CD14-positive monocyte (primary cell): ENCODE measurements around the gene HOXB5. TPM values are rescaled to one million over a fixed set of nuclear protein-coding genes. Genes with fewer than 3 reads are reported as not detected.

Experiments used
- DNase-seq, 3 donors: peaks; one replicate each; pipeline ENCODE4 v3.0.0-alpha.2; 2011 to 2022
- H2AFZ ChIP-seq: 2 replicates; pipeline ENCODE4 v1.6.0; 2012; ENCODE audit warnings: mild to moderate bottlenecking, low read depth, low read length, inconsistent platforms; ENCODE audit not compliant: insufficient read depth, poor library complexity, severe bottlenecking
- H3K27ac ChIP-seq, 2 donors: 1 replicate in 1 of 2; 2 replicates in 1 of 2; pipeline ENCODE4 v1.5.1; 2012 to 2013; ENCODE audit warnings: low read length in 2 of 2, control low read depth in 1 of 2, inconsistent platforms in 1 of 2, low read depth in 1 of 2, mild to moderate bottlenecking in 1 of 2
- H3K27me3 ChIP-seq, 2 donors: one replicate each; pipeline versions ENCODE4 v1.6.0 to v1.6.1; 2011 to 2013; ENCODE audit warnings: low read length in 2 of 2; ENCODE audit not compliant: control insufficient read depth in 2 of 2, insufficient read depth in 2 of 2
- H3K36me3 ChIP-seq, 2 donors: replicated peaks in 1 of 2; 1 replicate in 1 of 2; 2 replicates in 1 of 2; pipeline versions ENCODE4 v1.5.1 to v1.6.1; 2012 to 2013; ENCODE audit warnings: low read length in 2 of 2, control low read depth in 1 of 2, inconsistent platforms in 1 of 2, mild to moderate bottlenecking in 1 of 2; ENCODE audit not compliant: insufficient read depth in 2 of 2, control insufficient read depth in 1 of 2
- H3K4me1 ChIP-seq, 2 donors: 1 replicate in 1 of 2; 2 replicates in 1 of 2; pipeline versions ENCODE4 v1.5.1 to v1.6.1; 2012 to 2013; ENCODE audit warnings: low read length in 2 of 2, control low read depth in 1 of 2, inconsistent platforms in 1 of 2, mild to moderate bottlenecking in 1 of 2, moderate library complexity in 1 of 2; ENCODE audit not compliant: insufficient read depth in 2 of 2, control insufficient read depth in 1 of 2
- H3K4me2 ChIP-seq: replicated peaks from 2 replicates; pipeline ENCODE3; 2012; ENCODE audit warnings: low read length, moderate library complexity, mild to moderate bottlenecking; ENCODE audit not compliant: poor library complexity, severe bottlenecking; ENCODE audit errors: extremely low read depth
- H3K4me3 ChIP-seq, 3 experiments: fragments of 200-600 bp in 1 of 3; sonication (generic) in 1 of 3; replicated peaks in 1 of 3; 1 replicate in 2 of 3; 2 replicates in 1 of 3; pipeline ENCODE4 v1.5.1; 2011 to 2013; ENCODE audit warnings: low read length in 3 of 3, mild to moderate bottlenecking in 3 of 3, control low read depth in 2 of 3, low read depth in 2 of 3, inconsistent platforms in 1 of 3, moderate library complexity in 1 of 3
- H3K79me2 ChIP-seq: 2 replicates; pipeline ENCODE4 v1.6.0; 2012; ENCODE audit warnings: mild to moderate bottlenecking, control low read depth, inconsistent platforms, low read length, moderate library complexity; ENCODE audit not compliant: insufficient read depth
- H3K9ac ChIP-seq: 2 replicates; pipeline ENCODE4 v1.6.0; 2017; ENCODE audit warnings: low read length, mild to moderate bottlenecking; ENCODE audit not compliant: insufficient read depth, poor library complexity, severe bottlenecking
- H3K9me3 ChIP-seq, 2 donors: replicated peaks in 1 of 2; 1 replicate in 1 of 2; 2 replicates in 1 of 2; pipeline versions ENCODE4 v1.5.1 to v1.6.1; 2012 to 2013; ENCODE audit warnings: low read length in 2 of 2, control low read depth in 1 of 2; ENCODE audit not compliant: control insufficient read depth in 1 of 2, insufficient read depth in 1 of 2
- H4K20me1 ChIP-seq: 2 replicates; pipeline ENCODE4 v1.6.0; 2012; ENCODE audit warnings: mild to moderate bottlenecking, low read length, control low read depth, moderate library complexity; ENCODE audit not compliant: insufficient read depth
- H3K27ac Mint-ChIP-seq, 7 donors: one replicate each; pipeline ENCODE4 v1.8.0; 2020; ENCODE audit warnings: mild to moderate bottlenecking in 7 of 7, mixed read lengths in 7 of 7, moderate library complexity in 6 of 7, inconsistent platforms in 2 of 7
- H3K27me3 Mint-ChIP-seq, 3 donors: one replicate each; pipeline ENCODE4 v1.8.0; 2021 to 2022; ENCODE audit warnings: low read depth in 3 of 3, mild to moderate bottlenecking in 3 of 3, mixed read lengths in 3 of 3, moderate library complexity in 3 of 3, inconsistent platforms in 1 of 3
- H3K36me3 Mint-ChIP-seq, 2 donors: one replicate each; pipeline ENCODE4 v1.8.0; 2020; ENCODE audit warnings: mixed read lengths in 2 of 2, inconsistent platforms in 1 of 2, mild to moderate bottlenecking in 1 of 2
- H3K4me1 Mint-ChIP-seq: one replicate; pipeline ENCODE4 v1.8.0; 2020; ENCODE audit warnings: mild to moderate bottlenecking, mixed read lengths
- H3K4me3 Mint-ChIP-seq, 2 donors: one replicate each; pipeline ENCODE4 v1.8.0; 2020; ENCODE audit warnings: mild to moderate bottlenecking in 2 of 2, mixed read lengths in 2 of 2, moderate library complexity in 1 of 2
- H3K9me3 Mint-ChIP-seq, 7 donors: one replicate each; pipeline ENCODE4 v1.8.0; 2020 to 2022; ENCODE audit warnings: mixed read lengths in 7 of 7, mild to moderate bottlenecking in 6 of 7, moderate library complexity in 6 of 7, inconsistent platforms in 2 of 7
- WGBS: methylation state at CpG from one replicate; pipeline ENCODE4 v1.1.5; 2013; ENCODE audit warnings: missing lambda C conversion rate; ENCODE audit not compliant: insufficient coverage; 5-methylcytosine and 5-hydroxymethylcytosine counted together
- intact Hi-C, 2 donors: fragments of 100-400 bp; cut with micrococcal nuclease; formaldehyde crosslinking; loops; one replicate each; pipeline versions ENCODE4 v1.15.0 to v1.15.1; 2023
- polyA plus RNA-seq, 3 donors: library from polyadenylated mRNA; depleted of rRNA in 1 of 3; unstranded in 2 of 3; stranded (reverse) in 1 of 3; fragments of 300-500 nt in 2 of 3; fragments of >200 nt in 1 of 3; fragmentation: Illumina TruSeq in 2 of 3; gene quantifications; 1 replicate in 2 of 3; 2 replicates in 1 of 3; pipeline ENCODE4 v1.2.3, GENCODE V29; 2012 to 2021
- TF ChIP-seq, protein P1 (sequence below): fragments of 200-600 bp; IDR thresholded peaks from one replicate; pipeline ENCODE4 v1.8.0; 2022; ENCODE audit warnings: antibody characterized with exemption, mild to moderate bottlenecking

HOXB5 gene
- polyA plus RNA-seq, 3 donors = not detected

- no peaks in the 10 kb centered on the region for H3K36me3 ChIP-seq
- peak overlapping the region in 1 of 2 donors; percentile 67 for H3K4me3 Mint-ChIP-seq
- peaks cover 48 to 76% of the 10 kb centered on the region in 2 donors for H3K27me3 ChIP-seq
- H3K4me1 ChIP-seq = peaks cover 0 to 4% of the 10 kb centered on the region in 2 donors
- TF ChIP-seq, protein P1, sequence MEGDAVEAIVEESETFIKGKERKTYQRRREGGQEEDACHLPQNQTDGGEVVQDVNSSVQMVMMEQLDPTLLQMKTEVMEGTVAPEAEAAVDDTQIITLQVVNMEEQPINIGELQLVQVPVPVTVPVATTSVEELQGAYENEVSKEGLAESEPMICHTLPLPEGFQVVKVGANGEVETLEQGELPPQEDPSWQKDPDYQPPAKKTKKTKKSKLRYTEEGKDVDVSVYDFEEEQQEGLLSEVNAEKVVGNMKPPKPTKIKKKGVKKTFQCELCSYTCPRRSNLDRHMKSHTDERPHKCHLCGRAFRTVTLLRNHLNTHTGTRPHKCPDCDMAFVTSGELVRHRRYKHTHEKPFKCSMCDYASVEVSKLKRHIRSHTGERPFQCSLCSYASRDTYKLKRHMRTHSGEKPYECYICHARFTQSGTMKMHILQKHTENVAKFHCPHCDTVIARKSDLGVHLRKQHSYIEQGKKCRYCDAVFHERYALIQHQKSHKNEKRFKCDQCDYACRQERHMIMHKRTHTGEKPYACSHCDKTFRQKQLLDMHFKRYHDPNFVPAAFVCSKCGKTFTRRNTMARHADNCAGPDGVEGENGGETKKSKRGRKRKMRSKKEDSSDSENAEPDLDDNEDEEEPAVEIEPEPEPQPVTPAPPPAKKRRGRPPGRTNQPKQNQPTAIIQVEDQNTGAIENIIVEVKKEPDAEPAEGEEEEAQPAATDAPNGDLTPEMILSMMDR = no peak
- no peak overlapping the region for H3K4me2 ChIP-seq
- H3K36me3 Mint-ChIP-seq = peaks cover 2 to 8% of the 10 kb centered on the region in 2 donors
- no peaks in the 10 kb centered on the region for H3K9me3 ChIP-seq
- H3K79me2 ChIP-seq = no peaks in the 10 kb centered on the region
- H2AFZ ChIP-seq = no peak overlapping the region
- H3K27ac Mint-ChIP-seq = no peak overlapping the region
- H3K9me3 Mint-ChIP-seq = peaks cover 0 to 8% (median 2%) of the 10 kb centered on the region in 7 donors
- no CpG with 5 or more reads among the region's 2 CpGs for WGBS
- H3K4me3 ChIP-seq = no peak overlapping the region
- no peak overlapping the region for H3K9ac ChIP-seq
- peaks cover 10% of the 10 kb centered on the region for H3K4me1 Mint-ChIP-seq
- no peaks in the 10 kb centered on the region for H4K20me1 ChIP-seq
- peaks cover 25 to 30% (median 27%) of the 10 kb centered on the region in 3 donors for H3K27me3 Mint-ChIP-seq
- no peak for DNase-seq
- H3K27ac ChIP-seq = no peak overlapping the region
- intact Hi-C loops = no loop called here
Measured at GRCh38 chr17:48565022-48565554, 28.5 kb downstream of the HOXB5 start.

DNA sequence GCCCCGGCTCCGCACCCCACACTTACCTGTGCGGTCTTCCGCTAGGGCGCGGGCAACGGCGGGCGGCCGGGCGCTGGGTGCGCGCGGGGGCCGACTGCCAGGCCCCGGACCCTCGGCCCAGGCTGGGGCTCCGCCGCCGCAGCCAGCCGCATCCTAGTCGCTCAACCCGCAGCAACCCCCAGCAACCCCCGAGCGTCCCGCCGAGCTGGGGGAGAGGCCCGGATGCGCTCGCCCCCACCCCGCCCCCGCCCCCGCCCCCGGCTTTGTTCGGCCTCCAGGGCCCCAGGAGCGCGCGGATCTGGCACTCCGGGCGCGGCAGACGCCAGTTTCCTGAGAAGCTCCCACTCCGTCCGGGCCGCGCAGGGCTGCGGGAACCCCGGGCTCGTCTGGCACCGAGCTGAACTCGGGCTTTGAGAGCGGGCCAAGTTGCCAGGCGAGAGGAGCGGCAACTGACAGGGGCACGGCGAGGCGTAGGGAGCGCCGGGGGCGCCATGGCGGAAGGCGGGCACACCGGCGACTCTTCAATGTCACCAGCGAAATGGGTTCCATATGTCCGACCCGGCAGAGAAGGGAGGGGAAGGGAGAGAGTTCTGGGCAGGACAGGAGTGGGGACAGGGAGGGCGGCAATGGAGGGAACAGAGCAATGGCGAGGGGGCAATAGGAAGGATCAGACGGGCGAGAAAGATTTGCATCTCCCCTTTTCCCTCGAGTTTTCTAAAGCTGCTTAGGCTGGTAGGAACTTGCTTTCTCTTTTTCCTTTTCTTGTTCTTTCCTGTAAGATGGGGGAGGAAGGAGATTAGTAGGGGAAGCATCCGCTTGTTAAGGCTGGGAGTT lies 29.2 kb downstream of the HOXB5 start:
- intact Hi-C loops = no loop called here
- no peak for DNase-seq
- Histone ChIP-seq H2AFZ (no peak overlapping the region), H3K27ac (no peak overlapping the region), H3K4me1 (peaks cover 0 to 4% of the 10 kb centered on the region in 2 donors), H3K36me3 (no peaks in the 10 kb centered on the region), H3K4me3 (no peak overlapping the region), H3K79me2 (no peaks in the 10 kb centered on the region), H3K4me2 (no peak overlapping the region), H3K9me3 (no peaks in the 10 kb centered on the region), H4K20me1 (no peaks in the 10 kb centered on the region), H3K27me3 (peaks cover 41 to 70% of the 10 kb centered on the region in 2 donors), H3K9ac (no peak overlapping the region)
- peaks cover 0 to 8% (median 2%) of the 10 kb centered on the region in 7 donors for H3K9me3 Mint-ChIP-seq
- H3K4me1 Mint-ChIP-seq = peaks cover 10% of the 10 kb centered on the region
- TF ChIP-seq, protein P1 = no peak
- no peak overlapping the region for H3K27ac Mint-ChIP-seq
- WGBS = 29% methylated on average over 66 of the region's 73 CpGs
- peak overlapping the region in 1 of 2 donors; percentile 67 for H3K4me3 Mint-ChIP-seq
- peaks cover 2 to 8% of the 10 kb centered on the region in 2 donors for H3K36me3 Mint-ChIP-seq
- peaks cover 27 to 30% (median 29%) of the 10 kb centered on the region in 3 donors for H3K27me3 Mint-ChIP-seq
